Ecto neural progenitor cell (in vitro differentiated cells): ENCODE results near the gene UBD.

Source experiments
- DNase-seq: peaks from one replicate; pipeline ENCODE4 v3.0.0-alpha.2; 2018; ENCODE audit warnings: low spot score

The UBD gene

GRCh38 chr6:29521006-29521680 lies 38.4 kb downstream of the UBD start:
- peak; percentile 23 for DNase-seq

- DNase-seq = peak; percentile 12
Observed at GRCh38 chr6:29520232-29520631, 39.3 kb downstream of the UBD start.

DNA sequence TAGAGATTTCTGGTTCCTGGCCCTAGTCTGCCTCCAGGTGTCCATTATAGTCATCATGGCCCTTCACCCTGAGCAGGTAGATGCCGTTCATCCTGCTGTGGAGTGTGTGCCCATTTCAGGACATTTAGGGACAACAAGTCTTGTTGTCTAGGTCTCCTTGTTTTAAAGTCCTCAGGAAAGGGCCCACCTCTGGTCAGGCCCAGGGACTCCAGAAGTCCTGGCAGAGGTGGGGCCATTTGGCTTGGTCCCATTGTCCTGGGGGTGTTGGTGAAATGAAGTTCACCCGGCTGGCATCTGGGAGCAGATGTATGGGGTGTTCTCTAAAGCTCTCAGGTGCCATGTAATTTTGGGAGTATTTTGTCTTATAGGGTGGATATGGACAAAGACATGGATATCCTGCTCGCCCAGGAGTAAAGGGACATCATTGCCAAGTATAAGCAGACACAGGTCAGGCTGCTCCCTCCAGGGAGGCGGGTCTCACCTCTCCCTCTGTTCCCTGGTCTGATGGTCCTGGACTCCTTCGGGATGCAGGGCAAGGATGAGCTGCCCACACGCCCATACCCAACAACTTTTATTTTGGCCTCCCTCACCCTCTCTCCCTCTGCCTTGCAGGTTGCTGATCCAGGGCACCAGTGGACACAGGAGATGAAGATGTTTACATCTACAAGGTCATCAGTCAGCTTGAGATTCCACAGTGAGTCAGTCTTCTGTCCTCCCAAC lies 40.1 kb downstream of the UBD start:
- peak; percentile 21 for DNase-seq

DNA sequence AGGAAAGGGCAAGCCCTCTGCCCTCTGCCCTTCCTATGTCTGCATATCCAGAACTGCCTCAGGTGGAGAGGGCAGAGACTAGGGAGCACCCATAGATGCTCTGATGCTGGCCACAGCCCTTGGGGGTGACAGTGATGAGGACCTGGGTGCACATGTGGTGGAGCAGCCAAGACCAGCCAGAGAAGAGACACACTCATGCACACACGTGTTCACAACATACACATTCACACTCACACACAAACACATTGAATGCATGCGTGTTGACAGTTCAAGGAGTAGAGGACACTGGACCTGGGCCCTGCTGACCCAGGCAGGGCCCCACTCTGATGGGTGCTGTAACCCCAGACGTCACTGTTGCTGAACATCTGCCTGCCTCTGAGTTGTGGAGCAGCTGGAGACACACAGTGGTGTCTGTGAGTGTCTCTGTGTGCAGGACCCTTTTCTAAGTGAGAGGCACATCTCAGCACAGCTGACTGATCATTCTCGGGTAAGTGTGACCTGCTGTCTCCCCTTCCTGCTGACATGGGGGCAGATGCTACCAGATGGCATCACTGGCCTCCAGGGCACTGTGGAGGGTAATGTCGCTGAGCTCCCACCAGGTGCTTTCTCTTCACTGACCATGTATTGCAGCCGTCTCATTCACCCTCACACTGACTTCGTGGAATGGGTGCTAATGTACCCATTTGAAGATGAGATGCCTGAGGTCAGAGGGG lies 41.6 kb downstream of the UBD start:
- DNase-seq = peak; percentile 26

- peak; percentile 22 for DNase-seq
Observed at GRCh38 chr6:29517245-29517644, 42.3 kb downstream of the UBD start.

DNA sequence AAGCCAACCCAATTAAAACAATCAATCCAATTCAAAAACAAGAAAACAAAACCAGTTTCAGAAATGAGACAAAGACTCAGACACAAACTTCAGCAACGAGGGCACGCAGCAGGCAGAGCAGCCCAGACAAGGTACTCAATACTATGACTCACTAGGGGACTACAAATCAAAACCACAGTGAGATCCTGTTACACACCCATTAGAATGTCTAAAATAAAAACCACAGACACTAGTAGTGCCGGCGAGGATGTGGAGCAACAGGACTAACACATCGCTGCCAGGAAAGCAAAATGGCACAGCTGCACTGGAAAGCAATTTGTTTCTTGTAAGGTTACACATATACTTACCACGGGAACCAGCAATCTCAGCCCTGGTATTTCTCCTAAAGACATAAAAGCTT lies 43.4 kb downstream of the UBD start:
- peak; percentile 23 for DNase-seq

DNA sequence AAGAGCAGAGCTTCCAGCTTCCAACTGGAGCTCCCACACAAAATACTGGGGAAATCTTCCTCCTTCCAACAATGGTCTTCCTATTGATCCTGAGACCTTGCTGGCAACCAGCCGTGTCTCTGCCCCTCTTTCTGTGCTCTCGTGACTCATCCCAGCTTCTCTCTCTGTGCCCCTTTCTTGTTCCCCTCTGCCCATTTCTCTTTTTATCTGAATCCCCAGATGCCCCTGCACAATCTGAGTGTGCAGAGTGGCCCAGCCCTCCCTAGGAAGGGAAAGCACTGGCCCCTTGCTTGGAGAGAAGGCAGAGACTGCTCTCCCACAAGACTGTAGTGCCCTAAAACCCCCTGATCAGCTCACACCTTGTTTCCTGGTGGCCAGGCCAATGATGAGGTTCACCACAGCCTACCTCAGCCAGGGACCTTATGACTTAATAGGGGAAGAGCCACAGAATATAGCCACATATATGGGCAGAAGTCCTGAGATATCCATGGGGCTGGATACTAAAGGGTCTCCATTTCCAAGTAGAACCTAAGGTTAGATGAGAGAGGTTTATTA lies 48.7 kb downstream of the UBD start:
- DNase-seq = peak; percentile 21

GRCh38 chr6:29510202-29510601 lies 49.3 kb downstream of the UBD start:
- peak; percentile 49 for DNase-seq

DNA sequence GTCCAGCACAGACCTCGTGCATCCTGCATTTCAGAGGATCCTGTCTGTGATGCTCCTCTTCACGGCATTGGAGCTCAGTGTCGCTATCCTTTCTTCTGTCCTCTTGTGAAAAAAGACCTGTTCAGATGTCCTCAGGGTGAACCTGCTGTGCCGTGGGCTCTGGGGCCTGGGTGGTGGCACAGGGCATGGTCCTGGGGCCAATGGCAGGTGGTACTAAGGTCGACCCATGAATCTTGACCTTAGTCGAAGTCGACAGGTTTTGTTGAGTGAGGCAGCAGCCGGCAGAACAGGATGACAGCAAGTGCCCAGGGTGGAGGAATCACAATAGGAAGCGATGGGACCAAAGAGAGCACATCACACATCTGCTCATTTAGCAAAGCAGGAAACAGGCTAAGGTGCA lies 49.8 kb downstream of the UBD start:
- peak; percentile 35 for DNase-seq

DNA sequence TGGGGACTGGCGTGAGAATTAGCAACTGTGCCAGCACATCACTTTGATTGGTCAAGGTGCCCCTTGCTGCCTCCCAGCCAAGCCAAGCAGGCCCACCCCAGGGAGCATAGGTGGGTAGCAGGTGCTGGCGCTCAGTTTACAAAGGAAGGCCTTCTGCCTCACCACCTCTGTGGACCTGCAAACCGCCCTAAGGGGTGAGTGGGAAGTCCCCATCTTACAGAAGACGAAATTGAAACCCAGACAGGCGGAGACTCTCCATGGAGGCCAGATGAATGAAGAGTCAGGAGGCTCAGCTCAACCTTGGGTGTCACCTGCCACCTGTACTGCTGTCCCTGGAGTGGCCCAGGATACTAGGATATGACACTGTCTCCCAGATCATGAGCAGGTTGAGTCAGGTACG lies 50.3 kb downstream of the UBD start:
- DNase-seq = peak; percentile 34

GRCh38 chr6:29507319-29507718 lies 52.2 kb downstream of the UBD start:
- DNase-seq = no peak

DNA sequence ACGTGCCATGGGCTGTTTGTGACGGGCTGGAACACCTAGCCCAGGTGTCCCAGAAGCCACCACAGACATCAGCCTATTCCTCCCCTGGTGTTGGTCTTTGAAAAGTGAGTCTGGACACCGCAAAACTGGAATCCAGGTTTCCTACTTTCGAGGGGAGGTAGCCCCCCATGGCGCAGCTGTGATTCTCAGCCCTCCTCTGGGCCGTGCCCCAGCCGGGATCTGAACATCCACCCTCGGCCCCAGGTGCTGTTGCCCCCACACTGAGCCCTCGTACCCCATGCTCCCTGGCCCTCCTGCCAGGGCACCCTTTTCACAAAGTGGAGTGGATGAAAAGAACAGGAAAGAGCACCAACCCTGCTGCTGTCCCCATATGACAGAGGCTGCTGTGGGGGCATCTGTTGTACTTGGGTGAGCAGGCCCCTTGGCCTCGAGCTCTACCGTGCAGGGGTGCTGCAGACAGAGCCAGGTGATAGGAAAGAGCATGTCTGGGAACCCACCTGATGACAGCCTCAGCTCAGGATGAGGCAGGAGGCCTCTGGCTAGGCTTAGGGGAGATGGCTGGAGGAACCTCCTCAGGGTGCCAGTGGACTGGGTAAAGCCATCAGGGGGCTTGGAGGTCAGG lies 53.0 kb downstream of the UBD start:
- DNase-seq = peak; percentile 24

DNA sequence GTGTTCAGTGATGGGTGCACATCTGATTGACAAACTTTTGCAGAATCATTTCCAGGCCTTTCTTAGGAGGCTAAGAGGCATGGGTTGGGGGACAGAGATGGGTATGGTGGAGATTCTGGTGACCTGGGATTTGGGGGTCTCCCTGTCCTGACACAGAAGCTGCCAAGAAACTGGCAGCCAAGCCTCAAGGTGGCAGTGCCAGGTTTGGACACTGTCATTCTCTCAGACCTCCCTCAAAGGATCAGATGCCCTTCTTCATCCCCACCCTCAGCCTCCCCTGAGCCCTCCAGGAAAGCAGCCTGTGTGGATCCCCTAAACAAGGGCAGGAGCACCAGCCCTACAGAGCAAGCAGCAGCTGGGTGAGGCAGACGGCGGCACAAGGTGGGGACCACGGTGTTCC lies 53.7 kb downstream of the UBD start:
- no peak for DNase-seq
